HG03135 (cell line): ENCODE data around the gene IQGAP3.
"Not testable (repeated sequence)": the region's sequence is repeated elsewhere in the genome, so short reads cannot be mapped to it uniquely, and the experiment has no call there.

ENCODE experiments used
- ATAC-seq: cut with Tn5 transposase; IDR thresholded peaks from one replicate; pipeline ENCODE4 v1.9.1; 2021; ENCODE audit warnings: mild to moderate bottlenecking, moderate library complexity; ENCODE audit not compliant: unreplicated experiment

The IQGAP3 gene

DNA sequence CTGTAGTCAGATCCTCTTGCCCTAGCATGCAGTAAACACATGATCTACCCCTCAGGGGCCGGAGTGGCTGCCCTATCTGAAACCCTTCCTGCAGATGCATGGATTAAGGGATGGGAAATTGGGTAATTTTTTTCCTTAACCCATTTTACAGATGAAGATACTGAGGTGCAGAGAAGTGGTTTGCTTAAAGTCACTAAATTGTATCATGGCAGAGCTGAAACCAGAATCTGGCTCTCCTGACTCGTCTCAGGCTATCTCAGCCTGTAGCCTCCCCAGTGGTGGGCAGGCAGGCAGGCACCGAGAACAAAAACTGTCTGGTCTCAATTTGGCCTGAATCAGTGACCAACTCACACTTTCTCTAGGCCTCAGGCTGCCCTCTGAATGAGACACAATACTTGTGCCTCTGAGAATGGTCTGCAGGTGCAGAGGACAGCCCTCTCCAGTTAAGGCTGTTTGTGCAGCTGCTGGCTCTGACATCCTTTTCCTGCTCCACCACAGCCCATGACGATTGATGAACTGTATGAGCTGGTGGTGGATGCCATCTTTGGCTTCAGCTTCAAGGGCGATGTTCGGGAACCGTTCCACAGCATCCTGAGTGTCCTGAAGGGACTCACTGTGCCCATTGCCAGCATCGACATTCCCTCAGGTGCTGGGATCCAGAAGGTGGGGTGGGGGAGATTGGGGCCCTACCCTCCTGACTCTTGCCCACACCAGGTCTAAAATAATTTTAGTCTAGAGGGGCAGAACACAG lies 20.7 kb upstream of the IQGAP3 start:
- no peak for ATAC-seq

- ATAC-seq: no peak
Observed at GRCh38 chr1:156592158-156592909, 20.0 kb upstream of the IQGAP3 start.

DNA sequence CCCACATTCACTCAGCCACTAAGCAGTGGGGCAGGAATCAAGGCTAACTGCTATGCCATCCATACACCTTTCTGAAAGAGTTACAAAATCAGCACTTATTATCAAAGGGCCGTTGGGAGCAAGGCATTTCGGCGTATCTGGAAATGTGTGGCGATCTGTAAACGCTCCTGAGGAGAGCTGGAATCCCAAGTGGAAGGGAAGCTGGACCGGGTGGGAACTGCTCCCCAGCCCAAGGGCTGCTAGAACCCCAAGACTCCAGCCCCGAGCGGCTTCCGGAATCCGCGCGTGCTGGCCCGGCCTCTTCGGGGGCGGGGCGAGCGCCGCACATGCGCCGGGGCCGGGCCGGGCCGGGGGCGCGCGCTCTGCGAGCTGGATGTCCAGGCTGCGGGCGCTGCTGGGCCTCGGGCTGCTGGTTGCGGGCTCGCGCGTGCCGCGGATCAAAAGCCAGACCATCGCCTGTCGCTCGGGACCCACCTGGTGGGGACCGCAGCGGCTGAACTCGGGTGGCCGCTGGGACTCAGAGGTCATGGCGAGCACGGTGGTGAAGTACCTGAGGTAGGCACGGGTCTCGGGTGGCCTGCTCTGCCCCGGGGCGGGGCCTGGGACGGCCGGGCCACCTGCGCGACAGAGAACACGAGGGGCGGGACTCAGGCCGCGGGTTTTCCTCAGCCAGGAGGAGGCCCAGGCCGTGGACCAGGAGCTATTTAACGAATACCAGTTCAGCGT lies 19.2 kb upstream of the IQGAP3 start, which contains the start of gene NAXE:
Gene NAXE (plus strand): TSS at position 345 of the 726 bp plus-strand sequence. CDS start 29 bp downstream, at position 374.
- ATAC-seq: peak; percentile 73

DNA sequence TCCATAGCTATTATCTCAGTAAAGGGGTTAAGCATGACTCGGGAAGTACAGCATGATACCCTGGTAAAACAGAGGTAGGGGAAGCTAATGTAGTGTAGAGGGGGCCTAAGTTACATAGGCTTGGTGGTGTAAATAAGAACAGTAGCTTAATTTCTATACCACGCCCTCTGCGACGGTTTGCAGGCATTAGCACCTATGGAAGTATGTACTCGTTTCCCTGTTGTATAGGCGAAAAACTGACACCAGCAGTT lies 18.7 kb upstream of the IQGAP3 start:
- no peak for ATAC-seq

GRCh38 chr1:156590326-156591180 lies 18.2 kb upstream of the IQGAP3 start:
- ATAC-seq: no peak

DNA sequence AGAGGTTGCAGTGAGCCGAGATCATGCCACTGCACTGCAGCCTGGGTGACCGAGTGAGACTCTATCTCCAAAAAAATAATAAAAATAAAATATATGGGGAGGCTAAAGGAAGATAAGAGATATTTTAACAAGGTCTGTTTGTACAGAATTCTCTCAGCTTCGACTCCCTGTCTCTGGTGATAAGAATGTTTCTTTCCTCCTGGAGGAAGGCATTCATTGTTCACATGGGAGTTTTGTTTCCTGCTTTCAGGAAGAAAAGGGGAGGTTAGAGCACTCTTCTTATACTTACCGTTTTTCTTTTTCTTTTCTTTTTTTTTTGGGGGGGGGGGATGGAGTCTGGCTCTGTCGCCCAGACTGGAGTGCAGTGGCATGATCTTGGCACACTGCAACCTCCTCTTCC lies 17.2 kb upstream of the IQGAP3 start:
- no peak for ATAC-seq

- not testable (repeated sequence) for ATAC-seq
Observed at GRCh38 chr1:156587927-156588326, 15.6 kb upstream of the IQGAP3 start.

DNA sequence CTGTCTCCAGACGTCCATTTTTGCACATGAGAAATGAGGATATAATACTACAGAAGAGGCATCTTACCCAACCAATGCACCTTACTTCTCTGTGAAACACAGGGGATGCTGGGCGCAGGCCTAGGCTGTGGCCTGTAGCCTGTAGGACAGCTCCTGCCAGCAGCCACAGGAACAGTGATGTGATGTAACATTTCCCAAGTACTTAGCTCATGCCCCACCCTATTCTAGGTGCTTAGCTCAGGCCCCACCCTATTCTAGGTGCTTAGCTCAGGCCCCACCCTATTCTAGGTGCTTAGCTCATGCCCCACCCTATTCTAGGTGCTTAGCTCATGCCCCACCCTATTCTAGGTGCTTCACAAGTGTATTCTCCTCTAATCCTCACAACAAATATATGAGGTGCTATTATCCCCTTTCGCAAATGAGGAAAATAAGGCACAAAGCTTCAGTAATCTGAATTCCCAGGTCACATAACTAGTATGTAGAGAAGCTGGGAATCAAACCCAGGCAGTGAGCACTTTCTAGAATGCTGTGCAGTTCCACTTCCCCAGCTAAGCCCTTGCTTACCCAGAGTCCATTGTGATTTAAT lies 14.6 kb upstream of the IQGAP3 start:
- ATAC-seq: no peak

DNA sequence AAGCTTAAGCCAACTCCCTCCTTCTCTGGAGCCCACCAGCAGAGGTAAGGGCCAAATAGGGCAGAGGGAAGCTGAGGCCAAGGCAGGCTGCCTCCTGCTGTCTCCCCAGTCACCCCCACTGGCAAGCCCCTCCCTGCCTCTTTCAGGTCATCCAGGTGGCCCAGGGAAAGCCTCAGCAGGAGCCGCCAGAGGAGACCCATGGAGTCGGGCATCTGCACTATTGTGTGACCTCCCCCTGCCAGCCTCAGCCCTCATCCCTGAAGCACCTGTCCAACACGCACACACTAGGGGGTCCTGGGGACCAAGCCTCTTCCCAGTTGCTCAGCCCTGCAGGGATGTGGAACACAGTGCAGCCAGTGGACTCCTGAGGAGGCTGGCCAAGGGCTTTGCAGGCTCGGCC lies 14.0 kb upstream of the IQGAP3 start:
- ATAC-seq: no peak

DNA sequence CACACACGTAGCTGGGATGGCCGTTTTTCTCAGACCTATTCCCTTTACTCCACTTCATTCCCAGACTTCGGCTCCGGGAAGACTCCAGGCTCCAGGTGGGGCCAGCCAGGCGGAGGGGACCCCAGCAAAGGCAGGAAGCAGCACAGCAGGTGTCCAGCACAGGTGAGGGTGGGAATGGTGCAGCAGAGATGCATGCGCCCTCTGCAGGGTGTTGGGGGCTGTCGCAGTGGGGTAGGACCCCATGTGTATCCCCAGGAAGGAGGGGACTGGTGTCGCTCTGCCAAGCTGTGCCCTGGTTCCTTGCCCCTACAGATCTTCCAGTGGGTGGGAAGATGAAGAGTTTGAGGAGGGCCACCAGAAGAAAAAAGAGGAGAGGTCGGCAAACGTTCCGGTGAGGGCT lies 12.4 kb upstream of the IQGAP3 start:
- no peak for ATAC-seq

GRCh38 chr1:156583821-156584622 lies 11.7 kb upstream of the IQGAP3 start:
- no peak for ATAC-seq

- no peak for ATAC-seq
Observed at GRCh38 chr1:156582388-156583017, 10.1 kb upstream of the IQGAP3 start.

DNA sequence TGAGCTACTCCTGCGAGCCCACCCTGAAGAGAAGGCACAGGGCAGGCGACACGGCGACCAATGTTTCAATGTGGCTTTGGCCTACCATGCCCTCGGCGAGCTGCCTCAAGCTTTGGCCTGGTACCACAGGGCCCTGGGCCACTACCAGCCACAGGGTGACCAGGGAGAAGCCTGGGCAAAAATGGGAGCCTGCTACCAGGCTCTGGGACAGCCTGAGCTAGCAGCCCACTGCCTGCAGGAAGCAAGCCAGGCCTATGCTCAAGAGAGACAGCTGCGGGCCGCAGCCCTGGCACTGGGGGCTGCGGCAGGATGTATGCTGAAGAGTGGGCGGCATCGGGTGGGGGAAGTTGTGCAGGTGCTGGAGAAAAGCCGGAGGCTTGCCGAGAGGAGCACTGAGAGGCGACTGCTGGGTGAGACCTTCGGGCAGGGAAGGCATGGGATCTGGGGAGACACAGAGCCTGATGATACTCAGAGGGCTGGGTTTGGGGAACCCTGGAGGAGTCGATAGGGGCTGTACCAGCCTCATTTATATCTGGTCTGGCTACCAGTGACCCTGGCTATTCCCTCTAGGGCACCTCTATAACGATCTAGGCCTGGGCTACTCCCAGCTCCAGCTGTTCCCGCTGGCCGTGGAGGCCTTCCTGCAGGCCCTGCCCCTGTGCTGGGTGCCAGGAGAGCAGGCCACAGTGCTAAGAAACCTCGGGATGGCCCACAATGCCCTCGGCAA lies 9.5 kb upstream of the IQGAP3 start:
- ATAC-seq: no peak

- ATAC-seq: no peak
Observed at GRCh38 chr1:156579472-156579871, 7.1 kb upstream of the IQGAP3 start, which contains the start of gene TTC24. Gene TTC24, plus strand, starts transcription at chr1:156579723. Its CDS starts 1,642 bp downstream, at chr1:156581365.

DNA sequence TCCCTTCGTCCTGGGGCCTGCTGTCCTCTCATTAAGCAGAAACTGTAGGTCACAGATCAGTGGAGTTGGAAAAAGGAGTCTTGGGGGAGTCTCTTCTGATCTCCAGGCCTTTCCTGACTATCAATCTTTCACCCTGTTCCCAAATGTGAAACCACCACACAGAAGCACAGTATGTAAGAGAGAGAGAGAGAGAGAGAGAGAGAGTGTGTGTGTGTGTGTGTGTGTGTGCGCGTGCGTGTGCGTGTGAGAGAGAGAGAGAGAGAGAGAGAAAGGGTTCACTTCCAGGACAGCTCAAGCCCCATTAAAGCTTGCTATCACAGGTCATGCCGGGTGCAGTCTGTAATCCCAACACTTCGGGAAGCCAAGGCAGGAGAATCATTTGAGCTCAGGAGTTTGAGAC lies 5.7 kb upstream of the IQGAP3 start:
- no peak for ATAC-seq

DNA sequence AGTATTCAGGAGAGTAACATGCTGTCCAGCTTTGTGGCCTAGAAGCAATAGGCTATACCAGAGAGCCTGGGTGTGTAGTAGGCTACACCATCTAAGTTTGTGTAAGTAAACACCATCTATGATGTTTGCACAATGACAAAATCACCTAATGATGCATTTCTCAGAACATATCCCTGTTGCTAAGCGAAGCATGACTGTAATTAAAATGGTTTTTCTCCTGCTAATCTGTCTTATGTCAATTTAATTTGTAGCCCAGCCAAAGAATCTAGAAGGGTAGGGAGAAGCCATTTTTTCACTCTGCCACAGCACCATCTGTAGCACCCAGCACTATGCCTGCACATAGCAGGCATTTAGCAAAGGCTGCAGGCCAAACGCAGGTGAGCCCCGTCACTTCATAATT lies 5.2 kb upstream of the IQGAP3 start:
- no peak for ATAC-seq

DNA sequence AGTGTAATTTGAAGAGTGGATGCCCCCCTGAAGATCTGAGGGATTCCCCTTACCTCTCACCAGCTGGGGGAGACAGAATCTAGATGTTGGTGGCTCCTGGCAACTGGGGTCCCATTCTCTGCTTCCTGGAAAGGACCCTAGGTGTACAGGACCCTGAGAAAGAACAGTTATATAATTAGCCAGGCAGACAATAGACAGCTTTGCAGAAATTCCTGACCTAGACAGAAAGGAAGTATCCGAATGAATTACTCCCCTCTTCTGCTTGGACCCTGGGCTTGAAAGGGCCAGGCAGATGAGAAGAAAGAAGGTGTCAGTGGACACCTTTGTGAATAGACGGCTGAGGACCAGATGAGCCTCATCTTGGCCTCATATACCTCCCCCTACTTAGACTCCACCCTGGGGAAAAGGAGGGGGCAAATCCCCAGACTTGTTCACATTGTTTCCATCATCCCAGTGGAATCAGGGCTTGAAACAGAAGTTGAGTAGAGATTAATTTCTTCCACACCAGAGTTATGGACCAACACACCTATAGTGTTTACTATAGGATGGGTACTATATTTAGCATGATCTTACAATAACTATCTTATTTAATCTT lies 1.8 kb upstream of the IQGAP3 start:
- no peak for ATAC-seq

DNA sequence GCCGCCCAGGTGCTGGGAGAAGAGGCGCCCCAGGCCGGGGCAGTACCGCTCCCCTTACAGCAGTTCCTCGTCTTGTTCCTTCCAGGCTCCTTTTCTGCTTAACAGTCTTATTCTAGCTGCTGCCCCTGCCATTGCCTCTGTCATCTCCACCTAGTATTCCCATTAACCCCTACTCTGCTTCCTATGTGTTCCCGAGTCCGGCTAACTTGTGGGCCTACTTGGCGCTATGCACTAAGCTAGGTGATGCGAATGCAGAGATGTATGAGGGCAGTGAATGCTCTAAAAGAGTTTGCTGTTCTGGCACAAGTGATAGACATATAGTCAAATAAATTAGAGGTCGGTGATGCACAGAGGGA lies 276 bp upstream of the IQGAP3 start:
- no peak for ATAC-seq
